Progenitor cell of endocrine pancreas (in vitro differentiated cells): Measurements from ENCODE around the gene LNX1. TPM values are rescaled to one million over a fixed set of nuclear protein-coding genes. Genes with fewer than 3 reads are reported as not detected.

Experiments
- DNase-seq: peaks from one replicate; pipeline ENCODE4 v3.0.0; 2021; ENCODE audit warnings: low spot score; ENCODE audit not compliant: unreplicated experiment
- H3K27ac Mint-ChIP-seq: 2 replicates; pipeline ENCODE4 v1.8.0; 2021; ENCODE audit warnings: mild to moderate bottlenecking, moderate library complexity, mixed read lengths
- H3K27me3 Mint-ChIP-seq: 2 replicates; pipeline ENCODE4 v1.8.0; 2021; ENCODE audit warnings: mixed read lengths
- H3K36me3 Mint-ChIP-seq: 2 replicates; pipeline ENCODE4 v1.8.0; 2022; ENCODE audit warnings: mixed read lengths; ENCODE audit not compliant: insufficient read depth
- H3K4me1 Mint-ChIP-seq: 2 replicates; pipeline ENCODE4 v1.8.0; 2021; ENCODE audit warnings: low read depth, mixed read lengths
- H3K4me3 Mint-ChIP-seq: 2 replicates; pipeline ENCODE4 v1.8.0; 2021; ENCODE audit warnings: low read depth, mild to moderate bottlenecking, moderate library complexity, mixed read lengths
- H3K9me3 Mint-ChIP-seq: 2 replicates; pipeline ENCODE4 v1.8.0; 2021; ENCODE audit warnings: low read depth, mixed read lengths
- CTCF ChIP-seq: fragments of 200-600 bp; sonication (generic); IDR thresholded peaks from one replicate; pipeline ENCODE4 v1.5.0; 2021; ENCODE audit warnings: antibody characterized with exemption, mild to moderate bottlenecking; ENCODE audit not compliant: unreplicated experiment
- total RNA-seq: library from RNA; stranded (reverse); gene quantifications from 2 replicates; pipeline ENCODE4 v1.2.1, GENCODE V29; 2021

LNX1 gene
- total RNA-seq, 1 donor from 2014 or later, result 21.7 TPM

- H3K27ac Mint-ChIP-seq, result no peak overlapping the region
- H3K4me1 Mint-ChIP-seq, result peaks cover 20% of the 10 kb centered on the region
- H3K9me3 Mint-ChIP-seq, result peaks cover 3% of the 10 kb centered on the region
- TF ChIP-seq CTCF, result peak; percentile 31
- H3K4me3 Mint-ChIP-seq, result no peak overlapping the region
- no peaks in the 10 kb centered on the region for H3K27me3 Mint-ChIP-seq
- no peak for DNase-seq
- H3K36me3 Mint-ChIP-seq, result no peaks in the 10 kb centered on the region
These were observed 23.3 kb upstream of the LNX1 start for GRCh38 chr4:53614591-53614990.

GRCh38 chr4:53613428-53613827, 22.1 kb upstream of the LNX1 start:
- Mint-ChIP-seq H3K27ac (no peak overlapping the region), H3K9me3 (peaks cover 10% of the 10 kb centered on the region), H3K27me3 (no peaks in the 10 kb centered on the region), H3K36me3 (no peaks in the 10 kb centered on the region), H3K4me1 (peaks cover 18% of the 10 kb centered on the region), H3K4me3 (no peak overlapping the region)
- TF ChIP-seq CTCF, result no peak
- no peak for DNase-seq

GRCh38 chr4:53608649-53609048, 17.4 kb upstream of the LNX1 start:
- DNase-seq, result no peak
- H3K4me1 Mint-ChIP-seq, result no peaks in the 10 kb centered on the region
- H3K27ac Mint-ChIP-seq, result no peak overlapping the region
- H3K9me3 Mint-ChIP-seq, result peaks cover 21% of the 10 kb centered on the region
- H3K27me3 Mint-ChIP-seq, result no peaks in the 10 kb centered on the region
- no peak for TF ChIP-seq CTCF
- no peaks in the 10 kb centered on the region for H3K36me3 Mint-ChIP-seq
- H3K4me3 Mint-ChIP-seq, result no peak overlapping the region

GRCh38 chr4:53608242-53608641, 17.0 kb upstream of the LNX1 start:
- Mint-ChIP-seq H3K4me3 (no peak overlapping the region), H3K9me3 (peaks cover 18% of the 10 kb centered on the region), H3K27ac (no peak overlapping the region), H3K4me1 (no peaks in the 10 kb centered on the region), H3K27me3 (no peaks in the 10 kb centered on the region), H3K36me3 (no peaks in the 10 kb centered on the region)
- DNase-seq, result no peak
- TF ChIP-seq CTCF, result no peak

- Mint-ChIP-seq H3K9me3 (peaks cover 18% of the 10 kb centered on the region), H3K27ac (no peak overlapping the region), H3K4me1 (peaks cover 3% of the 10 kb centered on the region), H3K27me3 (no peaks in the 10 kb centered on the region), H3K36me3 (no peaks in the 10 kb centered on the region), H3K4me3 (no peak overlapping the region)
- DNase-seq, result no peak
- no peak for TF ChIP-seq CTCF
These were observed 14.5 kb upstream of the LNX1 start for GRCh38 chr4:53605783-53606182.
